Panc1 (cell line): ENCODE results near the gene HDAC6. TPM values are rescaled to one million over a fixed set of nuclear protein-coding genes. Genes with fewer than 3 reads are reported as not detected.
"Not testable (repeated sequence)": the region's sequence is repeated elsewhere in the genome, so short reads cannot be mapped to it uniquely, and the experiment has no call there.

Experiments used
- ATAC-seq: fragments of 200-7000 bp; cut with Tn5 transposase; 2 replicates; pipeline ENCODE4 v1.9.1; 2020; ENCODE audit warnings: mild to moderate bottlenecking, moderate library complexity
- BruUV-seq: library from RNA; stranded (reverse); fragments of 400-500 nt; replicated peaks from 2 replicates; lab custom pipeline; 2021; lab: Mats Ljungman, UMichigan
- CTCF ChIA-PET: fragments of 300-600 bp; sonication (Branson Sonifier 250); formaldehyde crosslinking; loops from one replicate; lab custom pipeline; 2022; ENCODE audit warnings: antibody characterized with exemption; lab: Charles Lee
- POLR2A ChIA-PET: fragments of 300-600 bp; sonication (Branson Sonifier 250); formaldehyde crosslinking; loops from one replicate; lab custom pipeline; 2022; ENCODE audit warnings: antibody characterized with exemption; lab: Charles Lee
- DNase-seq: peaks from one replicate; pipeline ENCODE4 v3.0.0-alpha.2; 2010; ENCODE audit warnings: low read depth, low spot score
- H3K27ac ChIP-seq: 2 replicates; pipeline ENCODE4 v1.5.1; 2011; ENCODE audit warnings: mild to moderate bottlenecking, low read length, inconsistent platforms
- H3K27me3 ChIP-seq: fragments of 200-500 bp; sonication (Bioruptor generic); 2 replicates; pipeline ENCODE4 v1.6.0; 2014; ENCODE audit warnings: low read length, inconsistent platforms; ENCODE audit not compliant: control insufficient read depth, insufficient read depth
- H3K36me3 ChIP-seq: fragments of 200-500 bp; sonication (Bioruptor generic); 2 replicates; pipeline ENCODE4 v1.5.1; 2014; ENCODE audit warnings: inconsistent platforms, mild to moderate bottlenecking, low read length, moderate library complexity; ENCODE audit not compliant: control insufficient read depth, insufficient read depth
- H3K4me1 ChIP-seq: 2 replicates; pipeline ENCODE4 v1.5.1; 2011; ENCODE audit warnings: inconsistent platforms, mild to moderate bottlenecking, low read length, moderate library complexity; ENCODE audit not compliant: control insufficient read depth, insufficient read depth
- H3K4me3 ChIP-seq, 2 experiments: 2 replicates each; pipeline ENCODE4 v1.5.1; 2011 to 2012; ENCODE audit warnings: low read depth in 2 of 2, low read length in 2 of 2, mild to moderate bottlenecking in 2 of 2, inconsistent platforms in 1 of 2, moderate library complexity in 1 of 2
- H3K9me3 ChIP-seq: fragments of 200-500 bp; sonication (Bioruptor generic); 2 replicates; pipeline ENCODE4 v1.5.1; 2014; ENCODE audit warnings: low read depth, mild to moderate bottlenecking, inconsistent platforms, low read length, moderate library complexity; ENCODE audit not compliant: control insufficient read depth, insufficient read depth
- POLR2AphosphoS5 ChIP-seq: IDR thresholded peaks from 2 replicates; pipeline ENCODE4 v1.6.1; 2012; ENCODE audit warnings: mild to moderate bottlenecking, low read depth, low read length, moderate library complexity
- SIN3A ChIP-seq: IDR thresholded peaks from 2 replicates; pipeline ENCODE4 v1.6.1; 2012; ENCODE audit warnings: low read depth, mild to moderate bottlenecking, low read length, moderate library complexity, borderline replicate concordance; ENCODE audit not compliant: insufficient read depth
- TCF7L2 ChIP-seq: IDR thresholded peaks from 2 replicates; pipeline ENCODE4 v1.6.1; 2011; ENCODE audit warnings: mild to moderate bottlenecking, low read depth, low read length, inconsistent platforms
- in situ Hi-C: cut with HindIII; loops from 2 replicates; pipeline ENCODE4 v1.10.0; 2016; ENCODE audit warnings: low sequenced_read_pairs, low pct_unique_long_range_greater_than_20kb
- intact Hi-C: fragments of 100-400 bp; cut with micrococcal nuclease; formaldehyde crosslinking; loops from one replicate; pipeline ENCODE4 v1.10.0; 2022; ENCODE audit not compliant: unreplicated experiment
- total RNA-seq: library from RNA; stranded (reverse); gene quantifications from one replicate; pipeline ENCODE4 v1.2.1, GENCODE V29; 2021; ENCODE audit not compliant: unreplicated experiment
- TF ChIP-seq, protein P1 (sequence below): fragments of 450-650 bp; IDR thresholded peaks from 2 replicates; pipeline ENCODE4 v1.5.1; 2017; ENCODE audit warnings: mild to moderate bottlenecking
- TF ChIP-seq, protein P2 (sequence below), 2 experiments: IDR thresholded peaks; 2 replicates each; pipeline ENCODE4 v1.6.1; 2011 to 2012; ENCODE audit warnings: low read depth in 2 of 2, control low read depth in 1 of 2, low read length in 1 of 2, mild to moderate bottlenecking in 1 of 2, moderate library complexity in 1 of 2; ENCODE audit not compliant: insufficient read depth in 1 of 2

Gene HDAC6
- total RNA-seq, 1 experiment from 2014 or later, result 97.1 TPM

DNA sequence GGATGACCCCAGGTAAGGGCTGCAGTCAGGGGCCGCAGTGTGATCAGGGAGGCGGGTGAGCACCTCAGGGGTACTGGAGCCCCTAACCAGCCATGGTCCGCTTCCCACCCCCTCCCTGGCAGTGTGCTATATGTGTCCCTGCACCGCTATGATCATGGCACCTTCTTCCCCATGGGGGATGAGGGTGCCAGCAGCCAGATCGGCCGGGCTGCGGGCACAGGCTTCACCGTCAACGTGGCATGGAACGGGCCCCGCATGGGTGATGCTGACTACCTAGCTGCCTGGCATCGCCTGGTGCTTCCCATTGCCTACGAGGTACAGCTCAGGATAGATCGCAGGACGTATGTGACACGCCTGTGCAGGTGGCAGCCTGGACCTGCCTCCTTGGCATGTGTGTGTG, 16.2 kb downstream of the HDAC6 start:
- ATAC-seq, result no peak
- Histone ChIP-seq H3K9me3 (no peaks in the 10 kb centered on the region), H3K27me3 (no peaks in the 10 kb centered on the region), H3K4me1 (no peaks in the 10 kb centered on the region), H3K27ac (no peak overlapping the region), H3K36me3 (no peaks in the 10 kb centered on the region; the same call in 1 of the 2 replicates), H3K4me3 (no peak overlapping the region)
- CTCF ChIA-PET, result no interaction called here
- in situ Hi-C loops, result no loop called here
- POLR2A ChIA-PET, result no interaction called here
- BruUV-seq, result no TSS peak
- TF ChIP-seq SIN3A (no peak), TCF7L2 (no peak), POLR2AphosphoS5 (no peak)
- TF ChIP-seq, protein P1, sequence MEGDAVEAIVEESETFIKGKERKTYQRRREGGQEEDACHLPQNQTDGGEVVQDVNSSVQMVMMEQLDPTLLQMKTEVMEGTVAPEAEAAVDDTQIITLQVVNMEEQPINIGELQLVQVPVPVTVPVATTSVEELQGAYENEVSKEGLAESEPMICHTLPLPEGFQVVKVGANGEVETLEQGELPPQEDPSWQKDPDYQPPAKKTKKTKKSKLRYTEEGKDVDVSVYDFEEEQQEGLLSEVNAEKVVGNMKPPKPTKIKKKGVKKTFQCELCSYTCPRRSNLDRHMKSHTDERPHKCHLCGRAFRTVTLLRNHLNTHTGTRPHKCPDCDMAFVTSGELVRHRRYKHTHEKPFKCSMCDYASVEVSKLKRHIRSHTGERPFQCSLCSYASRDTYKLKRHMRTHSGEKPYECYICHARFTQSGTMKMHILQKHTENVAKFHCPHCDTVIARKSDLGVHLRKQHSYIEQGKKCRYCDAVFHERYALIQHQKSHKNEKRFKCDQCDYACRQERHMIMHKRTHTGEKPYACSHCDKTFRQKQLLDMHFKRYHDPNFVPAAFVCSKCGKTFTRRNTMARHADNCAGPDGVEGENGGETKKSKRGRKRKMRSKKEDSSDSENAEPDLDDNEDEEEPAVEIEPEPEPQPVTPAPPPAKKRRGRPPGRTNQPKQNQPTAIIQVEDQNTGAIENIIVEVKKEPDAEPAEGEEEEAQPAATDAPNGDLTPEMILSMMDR, result no peak
- no peak for DNase-seq
- intact Hi-C loops, result no loop called here

DNA sequence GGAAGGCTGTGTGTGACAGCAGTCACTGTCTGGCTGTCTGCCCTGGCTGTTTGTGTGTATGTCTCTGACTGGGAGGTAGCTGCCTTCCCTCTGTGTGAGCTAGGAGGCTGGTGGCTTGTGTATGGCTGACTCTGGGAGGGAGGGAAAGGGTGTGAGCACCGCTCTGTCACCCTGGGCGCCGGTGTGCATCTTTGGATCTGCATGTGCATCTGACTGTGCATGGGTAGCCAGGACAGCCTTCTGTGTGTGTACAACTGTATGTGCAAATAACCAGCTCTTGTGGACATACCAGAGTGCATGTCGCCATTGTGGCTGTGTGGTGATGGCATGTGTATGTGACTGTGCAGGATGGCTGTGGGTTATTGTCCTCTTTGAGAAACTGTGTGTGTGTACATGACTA, 17.0 kb downstream of the HDAC6 start:
- Histone ChIP-seq H3K4me1 (no peaks in the 10 kb centered on the region), H3K9me3 (no peaks in the 10 kb centered on the region), H3K27ac (no peak overlapping the region), H3K27me3 (no peaks in the 10 kb centered on the region), H3K4me3 (no peak overlapping the region), H3K36me3 (no peaks in the 10 kb centered on the region; the same call in 1 of the 2 replicates)
- BruUV-seq, result no TSS peak
- ATAC-seq (no peak), DNase-seq (no peak)
- in situ Hi-C loops (no loop called here), intact Hi-C loops (no loop called here)
- TF ChIP-seq, protein P1, result no peak
- no peak for TF ChIP-seq SIN3A
- no peak for TF ChIP-seq TCF7L2
- TF ChIP-seq, protein P2, sequence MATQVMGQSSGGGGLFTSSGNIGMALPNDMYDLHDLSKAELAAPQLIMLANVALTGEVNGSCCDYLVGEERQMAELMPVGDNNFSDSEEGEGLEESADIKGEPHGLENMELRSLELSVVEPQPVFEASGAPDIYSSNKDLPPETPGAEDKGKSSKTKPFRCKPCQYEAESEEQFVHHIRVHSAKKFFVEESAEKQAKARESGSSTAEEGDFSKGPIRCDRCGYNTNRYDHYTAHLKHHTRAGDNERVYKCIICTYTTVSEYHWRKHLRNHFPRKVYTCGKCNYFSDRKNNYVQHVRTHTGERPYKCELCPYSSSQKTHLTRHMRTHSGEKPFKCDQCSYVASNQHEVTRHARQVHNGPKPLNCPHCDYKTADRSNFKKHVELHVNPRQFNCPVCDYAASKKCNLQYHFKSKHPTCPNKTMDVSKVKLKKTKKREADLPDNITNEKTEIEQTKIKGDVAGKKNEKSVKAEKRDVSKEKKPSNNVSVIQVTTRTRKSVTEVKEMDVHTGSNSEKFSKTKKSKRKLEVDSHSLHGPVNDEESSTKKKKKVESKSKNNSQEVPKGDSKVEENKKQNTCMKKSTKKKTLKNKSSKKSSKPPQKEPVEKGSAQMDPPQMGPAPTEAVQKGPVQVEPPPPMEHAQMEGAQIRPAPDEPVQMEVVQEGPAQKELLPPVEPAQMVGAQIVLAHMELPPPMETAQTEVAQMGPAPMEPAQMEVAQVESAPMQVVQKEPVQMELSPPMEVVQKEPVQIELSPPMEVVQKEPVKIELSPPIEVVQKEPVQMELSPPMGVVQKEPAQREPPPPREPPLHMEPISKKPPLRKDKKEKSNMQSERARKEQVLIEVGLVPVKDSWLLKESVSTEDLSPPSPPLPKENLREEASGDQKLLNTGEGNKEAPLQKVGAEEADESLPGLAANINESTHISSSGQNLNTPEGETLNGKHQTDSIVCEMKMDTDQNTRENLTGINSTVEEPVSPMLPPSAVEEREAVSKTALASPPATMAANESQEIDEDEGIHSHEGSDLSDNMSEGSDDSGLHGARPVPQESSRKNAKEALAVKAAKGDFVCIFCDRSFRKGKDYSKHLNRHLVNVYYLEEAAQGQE (IDR thresholded peaks at IDR 0.05; ENCODE audit: insufficient read depth in 1 of 2, low read depth in 2 of 2, low read length in 1 of 2), result no peak
- TF ChIP-seq POLR2AphosphoS5, result no peak
- ChIA-PET CTCF (no interaction called here), POLR2A (no interaction called here)

DNA sequence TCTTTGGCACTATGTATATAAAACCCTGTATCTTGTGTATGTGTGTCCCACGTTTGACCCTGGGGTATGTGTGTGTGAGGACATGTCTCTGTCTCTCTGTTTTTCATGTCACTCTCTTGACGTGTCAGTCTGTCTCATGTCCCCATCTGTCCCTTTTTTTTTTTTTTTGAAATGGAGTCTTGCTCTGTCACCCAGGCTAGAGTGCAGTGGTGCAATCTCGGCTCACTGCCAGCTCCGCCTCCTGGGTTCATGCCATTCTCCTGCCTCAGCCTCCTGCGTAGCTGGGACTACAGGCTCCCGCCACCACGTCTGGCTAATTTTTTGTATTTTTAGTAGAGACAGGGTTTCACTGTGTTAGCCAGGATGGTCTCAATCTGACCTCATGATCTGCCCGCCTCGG, 17.5 kb downstream of the HDAC6 start:
- DNase-seq, in situ Hi-C loops, ATAC-seq, POLR2A ChIA-PET, CTCF ChIA-PET, H3K9me3 ChIP-seq, H3K4me3 ChIP-seq, H3K4me1 ChIP-seq, H3K27me3 ChIP-seq, H3K36me3 ChIP-seq, intact Hi-C loops, H3K27ac ChIP-seq, BruUV-seq: not testable (repeated sequence)
